ENCODE results near the gene INPP5A.
A peak's percentile ranks its signal among the peaks of the same experiment; 100 is the strongest.

Gene INPP5A

GRCh38 chr10:132642732-132643008 lies 105.1 kb downstream of the INPP5A start:
- no peak for DNase-seq (ENCODE audit: low spot score)
- no peak for FAIRE-seq

GRCh38 chr10:132643709-132644526 lies 106.3 kb downstream of the INPP5A start:
- no peak for DNase-seq (ENCODE audit: low spot score)
- FAIRE-seq, result no peak

GRCh38 chr10:132644527-132645246 lies 107.1 kb downstream of the INPP5A start:
- DNase-seq (ENCODE audit: low spot score) (no peak), FAIRE-seq (no peak)

GRCh38 chr10:132645247-132645530 lies 107.6 kb downstream of the INPP5A start:
- FAIRE-seq, result peak; percentile 23
- DNase-seq (ENCODE audit: low spot score), result no peak

GRCh38 chr10:132645630-132646442 lies 108.2 kb downstream of the INPP5A start:
- FAIRE-seq, result no peak

GRCh38 chr10:132646443-132647097 lies 109.0 kb downstream of the INPP5A start:
- FAIRE-seq, result no peak

More at GRCh38 chr10:132645630-132646442, 108.2 kb downstream of the INPP5A start:
- DNase-seq (ENCODE audit: low spot score), result no peak

GRCh38 chr10:132647424-132647823 lies 109.8 kb downstream of the INPP5A start:
- no peak for FAIRE-seq
- no peak for DNase-seq (ENCODE audit: low spot score)

More at GRCh38 chr10:132646443-132647097, 109.0 kb downstream of the INPP5A start:
- DNase-seq (ENCODE audit: low spot score), result no peak

GRCh38 chr10:132648072-132648850 lies 110.7 kb downstream of the INPP5A start:
- FAIRE-seq (no peak), DNase-seq (ENCODE audit: low spot score) (no peak)

- DNase-seq (ENCODE audit: low spot score) (no peak), FAIRE-seq (no peak)
These were observed 111.4 kb downstream of the INPP5A start for GRCh38 chr10:132648851-132649528.

GRCh38 chr10:132649651-132650360 lies 112.2 kb downstream of the INPP5A start:
- DNase-seq (ENCODE audit: low spot score), result no peak
- FAIRE-seq, result no peak

GRCh38 chr10:132650611-132651250 lies 113.1 kb downstream of the INPP5A start:
- no peak for DNase-seq (ENCODE audit: low spot score)
- no peak for FAIRE-seq

GRCh38 chr10:132651511-132652029 lies 114.0 kb downstream of the INPP5A start:
- FAIRE-seq (no peak), DNase-seq (ENCODE audit: low spot score) (no peak)

GRCh38 chr10:132652446-132652845 lies 114.9 kb downstream of the INPP5A start:
- FAIRE-seq (no peak), DNase-seq (ENCODE audit: low spot score) (no peak)

- no peak for DNase-seq (ENCODE audit: low spot score)
- no peak for FAIRE-seq
These were observed 115.5 kb downstream of the INPP5A start for GRCh38 chr10:132652936-132653590.

GRCh38 chr10:132653721-132654120 lies 116.1 kb downstream of the INPP5A start:
- no peak for FAIRE-seq

GRCh38 chr10:132654121-132654571 lies 116.6 kb downstream of the INPP5A start:
- DNase-seq (ENCODE audit: low spot score) (no peak), FAIRE-seq (no peak)

More at GRCh38 chr10:132653721-132654120, 116.1 kb downstream of the INPP5A start:
- DNase-seq (ENCODE audit: low spot score), result no peak

GRCh38 chr10:132654708-132655661 lies 117.4 kb downstream of the INPP5A start:
- DNase-seq (ENCODE audit: low spot score), result peak; percentile 75
- FAIRE-seq, result no peak
